Measurements from ENCODE around the gene ZBTB16.

Gene ZBTB16

DNA sequence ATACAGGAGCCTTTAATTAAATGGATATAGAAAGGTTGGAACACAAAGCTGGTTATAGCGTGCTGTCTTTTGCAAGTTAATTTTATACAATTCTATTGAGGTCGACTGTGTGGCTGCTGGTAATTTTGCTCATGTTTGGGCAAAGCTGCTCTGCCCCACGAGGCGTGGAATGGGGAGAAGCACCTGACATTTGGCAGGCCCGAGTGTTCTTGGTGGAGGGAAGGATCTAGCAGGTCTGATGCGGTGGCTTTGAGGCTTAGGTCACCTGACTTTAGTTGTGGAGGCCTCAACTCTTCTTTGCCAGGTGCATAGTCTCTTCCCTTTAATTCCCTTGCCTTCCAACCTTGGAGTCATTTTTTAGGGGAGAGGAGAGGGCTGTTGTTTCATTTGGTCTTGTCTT is 97.3 kb downstream of the ZBTB16 start:
- DNase-seq, result no peak

DNA sequence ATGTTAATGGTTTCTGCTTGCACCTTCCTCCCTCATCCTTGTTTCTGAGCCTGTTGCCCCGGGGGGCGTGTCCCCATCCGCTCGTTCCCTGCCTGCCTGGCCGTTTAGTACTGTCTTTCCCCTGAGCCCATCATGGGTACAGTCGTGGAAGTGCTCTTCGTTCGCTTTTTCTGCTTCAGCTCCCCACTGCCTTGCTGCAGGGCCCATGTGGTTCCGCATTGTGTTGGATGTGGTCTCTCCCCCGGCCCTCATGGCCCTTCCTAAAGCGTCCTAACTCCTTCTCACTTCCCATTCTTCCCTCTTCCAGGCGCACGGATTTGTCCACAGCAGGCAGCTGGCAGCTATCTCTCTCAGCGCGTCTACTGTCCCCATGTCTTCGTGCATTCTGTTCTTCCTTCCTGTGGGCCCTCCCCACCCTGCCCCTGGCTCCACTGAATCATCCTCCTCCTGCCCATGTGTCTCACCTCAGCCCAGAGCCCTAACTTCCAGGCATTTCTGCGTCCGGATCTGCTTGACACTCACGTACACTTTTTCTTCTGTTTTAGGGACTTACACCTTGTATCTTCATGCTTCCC is 98.1 kb downstream of the ZBTB16 start:
- DNase-seq, result no peak

DNA sequence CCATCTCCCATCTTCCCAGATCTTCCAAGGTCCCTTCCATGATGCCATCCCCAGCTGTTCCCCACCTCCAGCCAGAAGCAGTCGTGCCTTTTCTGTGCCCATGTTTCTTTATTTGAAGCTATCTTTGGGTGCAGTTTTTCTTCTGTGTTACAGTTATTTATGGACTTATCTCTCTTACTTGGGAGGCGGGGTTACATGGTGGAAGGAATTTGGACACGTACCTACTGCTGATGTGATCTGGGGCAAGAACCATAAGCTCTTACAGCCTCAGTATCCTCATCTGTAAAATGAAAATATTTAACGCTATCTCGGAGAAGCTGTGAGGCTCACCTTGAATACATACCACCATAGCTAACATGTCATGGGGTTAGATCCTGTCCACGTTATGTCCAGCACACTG is 98.9 kb downstream of the ZBTB16 start:
- no peak for DNase-seq

- no peak for DNase-seq
Measured at GRCh38 chr11:114158886-114159285, 99.4 kb downstream of the ZBTB16 start.

DNA sequence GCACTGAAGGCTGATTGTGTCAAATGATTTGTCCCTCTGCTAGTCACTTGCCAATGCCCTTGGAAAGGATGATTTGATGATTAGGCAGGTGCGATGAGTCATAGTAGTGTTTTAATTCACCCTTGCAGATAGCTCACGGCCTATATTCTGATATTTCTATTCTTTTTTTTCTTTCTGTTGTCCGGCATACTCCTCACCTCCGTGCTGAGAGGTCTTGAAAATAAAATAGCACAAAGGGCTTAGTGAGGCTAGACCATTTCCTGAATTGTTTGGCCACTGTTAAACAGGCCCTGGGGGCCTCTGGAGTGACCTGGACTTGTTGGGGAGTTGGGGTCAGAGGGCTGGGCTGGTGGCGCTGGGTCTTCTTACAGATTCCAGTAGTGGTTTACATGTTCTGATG is 99.8 kb downstream of the ZBTB16 start:
- no peak for DNase-seq

DNA sequence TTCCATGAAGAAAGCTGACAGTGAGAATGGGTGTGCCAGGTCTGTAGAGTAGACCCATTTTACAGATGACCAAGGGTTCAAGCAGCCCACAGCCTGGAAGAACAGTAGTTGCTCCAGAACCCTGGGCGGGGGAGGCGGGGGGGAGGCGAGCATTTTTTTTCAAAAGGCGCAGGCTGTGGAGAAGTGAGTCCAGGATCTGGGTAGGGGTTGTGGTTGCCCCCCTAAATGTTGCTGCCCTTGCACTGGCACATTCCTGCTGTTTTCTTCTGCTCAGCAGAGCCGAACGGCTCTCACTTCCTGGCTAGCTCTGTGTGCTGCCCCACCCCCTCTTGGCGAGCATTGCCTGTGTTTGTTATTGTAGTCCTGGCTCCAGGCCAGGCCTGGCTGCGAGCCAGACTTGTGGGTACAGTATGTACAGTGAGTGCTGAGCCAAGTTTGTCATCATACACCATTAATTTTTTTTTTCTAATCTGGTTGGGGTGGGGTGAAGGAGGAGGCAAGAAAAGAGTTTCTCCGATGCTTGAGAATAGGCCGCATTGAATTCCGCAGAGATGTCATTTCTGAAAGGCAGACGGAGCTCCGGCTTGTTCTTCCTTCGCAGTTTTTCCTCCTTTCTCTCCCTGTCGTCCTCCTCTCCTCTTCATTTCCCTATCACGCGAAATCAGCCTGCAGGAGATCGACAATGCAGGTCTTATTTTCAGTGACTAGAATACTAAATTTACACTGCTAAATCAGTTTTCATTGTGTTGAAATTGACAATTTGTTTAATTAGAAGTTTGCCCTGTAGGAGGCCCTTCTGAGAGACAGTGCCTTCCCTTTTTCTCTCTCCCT is 100.5 kb downstream of the ZBTB16 start:
- DNase-seq, result no peak

DNA sequence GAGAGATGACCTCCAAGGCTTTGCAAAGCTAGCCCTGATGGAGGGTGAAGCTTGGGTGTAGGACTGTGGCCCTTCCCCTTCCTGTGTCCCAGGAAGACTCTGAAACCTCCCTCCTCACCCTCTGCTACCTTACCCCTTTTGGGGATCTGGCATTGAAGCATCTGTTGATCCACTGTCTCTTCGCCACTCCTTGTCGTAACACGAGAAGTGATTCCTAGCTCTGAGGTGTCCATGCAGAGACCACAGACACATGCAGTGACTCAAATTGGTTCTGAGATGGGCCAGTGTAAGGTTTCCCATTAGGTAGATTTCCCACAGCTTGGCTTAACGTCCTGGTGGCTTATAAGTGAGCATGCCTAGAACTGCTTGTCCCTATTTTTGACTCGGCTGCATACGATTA is 101.4 kb downstream of the ZBTB16 start:
- DNase-seq, result no peak

DNA sequence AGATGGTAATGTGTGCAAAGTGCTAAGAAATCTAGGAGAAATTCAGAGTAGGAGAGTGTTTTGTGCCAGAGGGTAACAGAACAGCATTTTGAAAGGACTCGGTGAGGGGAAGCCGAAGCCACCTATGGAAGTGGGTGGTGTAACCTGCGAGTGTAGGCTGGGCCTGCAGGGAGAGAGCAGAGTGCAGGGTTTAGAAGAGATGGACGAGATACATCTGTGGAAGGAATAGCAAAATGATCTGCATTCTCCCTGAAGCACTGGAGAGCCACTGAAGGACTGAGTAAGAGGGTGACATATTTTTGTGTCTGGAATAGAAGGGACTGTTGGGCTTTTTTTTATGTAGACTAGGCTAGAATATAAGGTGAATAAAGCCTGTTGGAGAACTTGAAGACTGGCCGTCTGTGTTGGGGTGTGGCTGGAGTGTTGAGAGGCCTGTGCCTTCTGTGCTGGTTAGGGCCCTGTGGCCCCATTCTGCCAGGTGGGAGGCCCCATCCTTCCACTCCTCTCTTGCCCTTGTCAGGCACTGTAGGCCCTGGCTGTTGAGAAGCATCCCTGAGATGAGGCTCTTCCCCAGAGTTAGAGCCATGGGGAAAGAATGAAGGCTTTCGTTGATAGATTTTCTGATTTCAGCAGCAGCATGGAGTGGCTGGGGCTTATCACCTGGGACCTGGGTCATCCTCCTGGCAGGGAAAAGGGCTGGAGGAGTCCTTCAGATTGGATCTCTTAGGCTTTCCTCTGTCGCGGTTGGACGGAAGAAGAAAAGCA is 102.2 kb downstream of the ZBTB16 start:
- DNase-seq, result no peak

- DNase-seq, result no peak
Measured at GRCh38 chr11:114162719-114163123, 103.2 kb downstream of the ZBTB16 start.

DNA sequence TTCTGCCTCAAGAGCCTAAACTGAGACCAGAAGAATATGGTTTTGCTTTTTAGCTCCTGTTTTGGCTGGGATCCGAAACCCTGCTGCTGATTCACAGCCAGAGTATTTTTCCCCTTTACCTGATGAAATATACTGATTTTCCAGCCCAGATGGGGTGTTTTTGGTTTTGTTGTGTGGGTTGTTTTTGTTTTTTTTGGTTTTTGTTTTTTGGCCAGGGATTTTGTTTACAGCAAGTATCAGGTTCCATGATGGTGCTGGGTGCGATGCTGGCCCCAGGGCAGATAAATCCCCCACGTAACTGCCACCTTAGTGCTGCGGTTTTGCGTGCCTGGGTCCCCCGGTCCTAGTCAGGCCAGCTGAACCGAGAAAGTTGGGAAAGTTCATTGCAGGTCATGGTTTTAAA is 103.7 kb downstream of the ZBTB16 start:
- DNase-seq, result no peak

GRCh38 chr11:114163830-114164401 is 104.4 kb downstream of the ZBTB16 start:
- DNase-seq, result no peak

- no peak for DNase-seq
Measured at GRCh38 chr11:114164546-114164945, 105.0 kb downstream of the ZBTB16 start.

GRCh38 chr11:114165326-114166230 is 106.1 kb downstream of the ZBTB16 start:
- DNase-seq, result no peak

GRCh38 chr11:114166362-114166761 is 106.9 kb downstream of the ZBTB16 start:
- DNase-seq, result no peak

GRCh38 chr11:114166897-114167323 is 107.4 kb downstream of the ZBTB16 start:
- DNase-seq, result no peak

DNA sequence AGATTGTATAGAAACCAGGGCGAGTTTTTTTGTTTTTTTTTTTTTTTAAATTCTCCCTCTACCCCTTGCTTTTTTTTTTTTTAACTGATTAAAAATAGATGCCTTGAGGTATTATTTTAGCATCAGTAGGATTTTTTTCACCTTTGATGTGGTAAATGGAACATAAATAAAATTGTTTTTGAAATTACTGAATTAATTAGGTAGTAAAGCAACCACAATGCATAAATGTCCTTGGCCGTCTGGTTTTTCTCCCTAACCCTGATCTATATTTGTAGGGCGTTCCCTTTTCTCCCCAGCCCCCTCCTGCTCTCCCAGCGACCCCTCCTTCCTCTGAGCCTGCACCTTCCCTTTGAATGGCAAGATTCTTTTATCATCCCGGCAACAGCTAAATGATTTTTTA is 107.8 kb downstream of the ZBTB16 start:
- no peak for DNase-seq

DNA sequence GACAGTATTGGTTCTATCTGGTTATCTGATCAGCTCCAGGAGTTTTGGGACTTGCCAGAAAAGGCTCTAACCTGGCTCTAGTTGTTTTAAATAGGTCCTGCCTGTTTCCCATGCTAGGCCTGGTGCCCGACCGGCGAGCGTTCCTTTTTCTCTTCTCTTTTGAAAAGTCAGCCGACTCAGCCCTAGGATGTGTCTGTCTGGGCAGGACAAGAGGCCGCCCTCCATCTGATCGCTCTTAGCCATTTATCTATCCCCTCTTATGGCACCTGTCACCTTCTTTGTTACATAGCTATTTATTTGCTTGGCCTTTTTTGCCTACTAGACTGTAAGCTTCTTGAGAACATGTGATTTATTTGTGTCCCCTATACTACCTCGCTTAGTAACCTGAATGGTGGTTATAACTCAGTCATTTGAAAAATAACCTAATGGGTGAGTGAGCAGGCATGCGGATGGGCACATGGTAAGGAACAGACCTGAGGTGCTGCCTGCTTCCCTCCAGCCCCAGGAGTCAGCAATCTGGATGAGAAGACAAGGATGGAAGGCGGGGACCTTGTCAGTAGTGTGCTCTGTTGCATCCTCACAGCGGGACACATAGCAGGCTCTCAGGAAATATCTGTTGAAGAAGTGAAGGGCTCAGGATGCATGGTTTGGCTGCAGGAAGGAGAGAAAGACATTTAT is 108.4 kb downstream of the ZBTB16 start:
- DNase-seq, result no peak

- DNase-seq, result no peak
Measured at GRCh38 chr11:114168691-114169090, 109.2 kb downstream of the ZBTB16 start.

- no peak for DNase-seq
Measured at GRCh38 chr11:114169321-114169749, 109.8 kb downstream of the ZBTB16 start.

DNA sequence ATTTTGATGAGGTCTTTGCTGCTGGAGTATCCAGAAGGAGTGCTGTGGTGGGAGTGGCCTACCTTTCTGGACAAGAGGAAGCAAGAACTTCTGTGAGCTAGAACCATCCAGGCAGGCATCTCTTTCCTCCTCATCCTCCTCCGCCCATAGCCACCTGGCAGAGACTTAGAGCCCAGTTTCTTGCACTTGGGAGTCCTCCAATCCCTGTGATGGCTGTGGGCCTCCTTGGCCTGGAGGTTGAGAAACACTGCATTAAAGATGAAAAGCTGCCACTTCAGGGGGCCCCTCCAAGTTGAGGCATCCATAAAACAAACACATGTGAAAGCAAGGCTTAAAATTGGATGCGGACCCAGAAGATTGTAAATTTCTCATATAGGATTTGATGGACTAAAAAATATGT is 110.3 kb downstream of the ZBTB16 start:
- DNase-seq, result no peak

- DNase-seq, result no peak
Measured at GRCh38 chr11:114170226-114170625, 110.7 kb downstream of the ZBTB16 start.

Measured in NK-92 treated with Interleukin-12 subunit alpha and Interleukin-12 subunit beta, amount 100 ng/mL, for 24 hours (cell line).